ENCODE results near the gene TIMM23.
"Not testable (repeated sequence)": the region's sequence is repeated elsewhere in the genome, so short reads cannot be mapped to it uniquely, and the experiment has no call there.

TIMM23 gene

GRCh38 chr10:45972106-45972812 lies at the start of gene TIMM23:
TSS of gene TIMM23 (plus strand) at chr10:45972489. CDS start at chr10:45972625, 136 bp downstream.
- peak; percentile 74 to 78 for DNase-seq (ENCODE audit: low read depth in 2 of 2, low spot score in 1 of 2)

GRCh38 chr10:45926790-45927189 lies 45.5 kb upstream of the TIMM23 start:
- not testable (repeated sequence) for DNase-seq (ENCODE audit: low read depth in 2 of 2, low spot score in 1 of 2)

GRCh38 chr10:45931305-45931704 lies 41.0 kb upstream of the TIMM23 start:
- not testable (repeated sequence) for DNase-seq (ENCODE audit: low read depth in 2 of 2, low spot score in 1 of 2)

GRCh38 chr10:45934788-45935187 lies 37.5 kb upstream of the TIMM23 start:
- not testable (repeated sequence) for DNase-seq (ENCODE audit: low read depth in 2 of 2, low spot score in 1 of 2)

- DNase-seq (ENCODE audit: low read depth in 2 of 2, low spot score in 1 of 2), result not testable (repeated sequence)
Observed at GRCh38 chr10:45939176-45939697, 33.1 kb upstream of the TIMM23 start.

GRCh38 chr10:45941196-45941595 lies 31.1 kb upstream of the TIMM23 start:
- not testable (repeated sequence) for DNase-seq (ENCODE audit: low read depth in 2 of 2, low spot score in 1 of 2)

GRCh38 chr10:45945476-45945875 lies 26.8 kb upstream of the TIMM23 start:
- DNase-seq (ENCODE audit: low read depth in 2 of 2, low spot score in 1 of 2), result not testable (repeated sequence)

- not testable (repeated sequence) for DNase-seq (ENCODE audit: low read depth in 2 of 2, low spot score in 1 of 2)
Observed at GRCh38 chr10:45947363-45947762, 24.9 kb upstream of the TIMM23 start.

- DNase-seq (ENCODE audit: low read depth in 2 of 2, low spot score in 1 of 2), result not testable (repeated sequence)
Observed at GRCh38 chr10:45948801-45949200, 23.5 kb upstream of the TIMM23 start.

- not testable (repeated sequence) for DNase-seq (ENCODE audit: low read depth in 2 of 2, low spot score in 1 of 2)
Observed at GRCh38 chr10:45954367-45954766, 17.9 kb upstream of the TIMM23 start.

GRCh38 chr10:45956634-45957033 lies 15.7 kb upstream of the TIMM23 start:
- DNase-seq (ENCODE audit: low read depth in 2 of 2, low spot score in 1 of 2), result not testable (repeated sequence)

GRCh38 chr10:45957928-45958327 lies 14.4 kb upstream of the TIMM23 start:
- not testable (repeated sequence) for DNase-seq (ENCODE audit: low read depth in 2 of 2, low spot score in 1 of 2)

- not testable (repeated sequence) for DNase-seq (ENCODE audit: low read depth in 2 of 2, low spot score in 1 of 2)
Observed at GRCh38 chr10:45962686-45963452, 9.4 kb upstream of the TIMM23 start.

- not testable (repeated sequence) for DNase-seq (ENCODE audit: low read depth in 2 of 2, low spot score in 1 of 2)
Observed at GRCh38 chr10:45971019-45971418, 1.3 kb upstream of the TIMM23 start.

GRCh38 chr10:45971742-45972105 lies 565 bp upstream of the TIMM23 start:
- DNase-seq (ENCODE audit: low read depth in 2 of 2, low spot score in 1 of 2), result not testable (repeated sequence)

- not testable (repeated sequence) for DNase-seq (ENCODE audit: low read depth in 2 of 2, low spot score in 1 of 2)
Observed at GRCh38 chr10:45972813-45973169, 502 bp downstream of the TIMM23 start.

GRCh38 chr10:45974041-45974440 lies 1.8 kb downstream of the TIMM23 start:
- not testable (repeated sequence) for DNase-seq (ENCODE audit: low read depth in 2 of 2, low spot score in 1 of 2)

- DNase-seq (ENCODE audit: low read depth in 2 of 2, low spot score in 1 of 2), result not testable (repeated sequence)
Observed at GRCh38 chr10:45978554-45978953, 6.3 kb downstream of the TIMM23 start.

GRCh38 chr10:45981367-45981766 lies 9.1 kb downstream of the TIMM23 start:
- DNase-seq (ENCODE audit: low read depth in 2 of 2, low spot score in 1 of 2), result not testable (repeated sequence)

- peak in 1 of 2 donors; percentile 2 for DNase-seq (ENCODE audit: low read depth in 2 of 2, low spot score in 1 of 2)
Observed at GRCh38 chr10:45983538-45984186, 11.4 kb downstream of the TIMM23 start.

- DNase-seq (ENCODE audit: low read depth in 2 of 2, low spot score in 1 of 2), result not testable (repeated sequence)
Observed at GRCh38 chr10:45984473-45984872, 12.2 kb downstream of the TIMM23 start.
